ENCODE results near the gene EMP2.
"Not testable (repeated sequence)": the region's sequence is repeated elsewhere in the genome, so short reads cannot be mapped to it uniquely, and the experiment has no call there.

EMP2 gene

GRCh38 chr16:10579965-10580882 is at the start of gene EMP2:
Gene EMP2, minus strand, starts transcription at chr16:10580598. Its CDS starts 32,981 bp downstream, at chr16:10547617.
- peak in 25 of 56 donors; percentile 2 to 62 (median 15) for DNase-seq

- no peak for DNase-seq
Observed at GRCh38 chr16:10629592-10629963, 49.2 kb upstream of the EMP2 start.

GRCh38 chr16:10625595-10626357 is 45.4 kb upstream of the EMP2 start:
- no peak for DNase-seq

GRCh38 chr16:10624527-10624926 is 44.1 kb upstream of the EMP2 start:
- DNase-seq = no peak

- DNase-seq = no peak
Observed at GRCh38 chr16:10623059-10623458, 42.7 kb upstream of the EMP2 start.

- DNase-seq = no peak
Observed at GRCh38 chr16:10622036-10622921, 41.9 kb upstream of the EMP2 start.

- DNase-seq = not testable (repeated sequence)
Observed at GRCh38 chr16:10621216-10621949, 41.0 kb upstream of the EMP2 start.

- no peak for DNase-seq
Observed at GRCh38 chr16:10620120-10620519, 39.7 kb upstream of the EMP2 start.

- DNase-seq = peak in 13 of 56 donors; percentile 3 to 24 (median 8)
Observed at GRCh38 chr16:10619271-10619849, 39.0 kb upstream of the EMP2 start.

- peak in 7 of 56 donors; percentile 2 to 30 (median 15) for DNase-seq
Observed at GRCh38 chr16:10618710-10619209, 38.4 kb upstream of the EMP2 start.

- DNase-seq = peak in 3 of 56 donors; percentile 4 to 26 (median 6)
Observed at GRCh38 chr16:10617662-10618420, 37.4 kb upstream of the EMP2 start.

- peak in 33 of 56 donors; percentile 3 to 56 (median 27) for DNase-seq
Observed at GRCh38 chr16:10616756-10617640, 36.6 kb upstream of the EMP2 start.

GRCh38 chr16:10616419-10616755 is 36.0 kb upstream of the EMP2 start:
- no peak for DNase-seq

GRCh38 chr16:10614685-10615084 is 34.3 kb upstream of the EMP2 start:
- DNase-seq = no peak

- no peak for DNase-seq
Observed at GRCh38 chr16:10613785-10614485, 33.5 kb upstream of the EMP2 start.

- DNase-seq = no peak
Observed at GRCh38 chr16:10612649-10613179, 32.3 kb upstream of the EMP2 start.

- DNase-seq = no peak
Observed at GRCh38 chr16:10611825-10612342, 31.5 kb upstream of the EMP2 start.
